Fibroblast of skin of right biceps (primary cell): Measurements from ENCODE around the gene MSH2.
"Not testable (repeated sequence)": the region's sequence is repeated elsewhere in the genome, so short reads cannot be mapped to it uniquely, and the experiment has no call there.

Experiments used
- DNase-seq: peaks from one replicate; pipeline ENCODE4 v3.0.0-alpha.2; 2013

Gene MSH2

DNA sequence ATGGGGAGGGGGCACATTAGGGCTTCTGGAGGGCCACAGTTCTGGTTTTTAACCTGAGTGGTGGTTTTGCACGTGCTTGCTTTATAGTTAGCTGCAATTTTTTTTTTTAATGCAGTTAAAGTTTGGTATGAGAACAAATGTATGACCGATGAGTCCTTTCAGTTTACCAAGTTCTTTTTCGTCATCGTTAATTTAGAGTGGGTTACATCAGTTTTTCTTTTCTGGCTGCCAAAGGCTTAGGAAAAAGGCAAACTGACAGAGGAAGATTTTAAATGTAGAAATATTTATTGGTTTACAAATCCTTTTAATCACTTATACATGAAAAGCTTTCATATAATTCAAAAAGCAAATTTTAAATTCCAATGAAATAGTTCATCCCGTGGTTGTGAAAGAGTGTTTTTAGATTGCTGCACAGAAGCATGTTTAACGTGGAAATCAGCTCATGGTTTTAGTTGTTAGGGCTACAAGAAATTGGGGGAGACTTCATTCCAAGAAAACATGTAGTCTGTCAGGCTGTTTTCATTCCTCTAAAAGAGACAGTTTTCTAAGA is 82.9 kb downstream of the MSH2 start:
- DNase-seq = peak; percentile 36

DNA sequence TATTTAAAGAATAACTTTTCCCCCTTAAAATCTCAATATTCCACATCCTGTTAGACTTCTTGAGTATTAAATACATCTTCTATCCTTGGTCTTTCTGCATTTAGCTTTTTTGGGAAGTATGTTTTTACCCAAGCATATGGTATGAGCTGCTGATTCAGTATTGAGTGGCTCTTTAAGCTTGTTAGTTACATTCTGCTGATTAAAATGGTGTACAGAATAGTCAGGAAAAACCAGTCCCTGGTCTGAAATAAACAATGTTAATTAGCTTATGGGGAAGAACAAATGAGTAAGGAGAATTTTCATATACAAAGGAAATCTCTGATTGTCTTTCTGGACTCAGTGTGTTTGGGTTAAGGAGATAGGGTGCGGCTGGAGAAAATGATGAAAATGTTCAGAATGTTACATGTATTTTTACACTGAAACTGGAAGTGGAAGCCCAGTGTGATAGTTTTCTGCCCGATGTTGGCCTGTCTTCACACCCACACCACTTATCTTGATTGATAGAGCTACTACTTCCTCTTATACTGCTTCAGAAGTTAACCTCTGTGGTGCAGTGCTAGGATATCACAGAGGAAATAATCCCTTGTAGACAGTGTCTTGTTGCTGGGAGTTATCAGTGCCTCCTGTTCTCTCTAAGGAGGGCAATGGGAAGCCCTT is 84.0 kb downstream of the MSH2 start:
- no peak for DNase-seq

DNA sequence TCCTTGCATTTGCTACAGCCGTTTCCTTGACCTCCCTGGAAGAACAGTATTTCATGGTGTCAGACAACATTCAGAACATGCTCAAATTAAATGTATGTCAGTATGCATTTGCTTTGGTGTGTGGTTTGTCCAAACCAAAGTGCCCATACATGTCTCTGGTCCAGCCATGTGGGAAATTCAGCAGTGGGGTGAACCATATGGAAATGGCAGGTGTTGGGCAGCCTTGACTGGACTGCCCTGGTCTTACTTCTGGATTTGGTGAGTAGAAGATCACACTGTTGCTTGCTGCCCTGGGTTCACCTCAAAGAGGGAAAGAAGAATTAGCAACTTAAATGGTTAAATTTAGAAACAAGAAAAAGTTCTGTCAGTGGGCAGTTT is 84.5 kb downstream of the MSH2 start:
- no peak for DNase-seq

DNA sequence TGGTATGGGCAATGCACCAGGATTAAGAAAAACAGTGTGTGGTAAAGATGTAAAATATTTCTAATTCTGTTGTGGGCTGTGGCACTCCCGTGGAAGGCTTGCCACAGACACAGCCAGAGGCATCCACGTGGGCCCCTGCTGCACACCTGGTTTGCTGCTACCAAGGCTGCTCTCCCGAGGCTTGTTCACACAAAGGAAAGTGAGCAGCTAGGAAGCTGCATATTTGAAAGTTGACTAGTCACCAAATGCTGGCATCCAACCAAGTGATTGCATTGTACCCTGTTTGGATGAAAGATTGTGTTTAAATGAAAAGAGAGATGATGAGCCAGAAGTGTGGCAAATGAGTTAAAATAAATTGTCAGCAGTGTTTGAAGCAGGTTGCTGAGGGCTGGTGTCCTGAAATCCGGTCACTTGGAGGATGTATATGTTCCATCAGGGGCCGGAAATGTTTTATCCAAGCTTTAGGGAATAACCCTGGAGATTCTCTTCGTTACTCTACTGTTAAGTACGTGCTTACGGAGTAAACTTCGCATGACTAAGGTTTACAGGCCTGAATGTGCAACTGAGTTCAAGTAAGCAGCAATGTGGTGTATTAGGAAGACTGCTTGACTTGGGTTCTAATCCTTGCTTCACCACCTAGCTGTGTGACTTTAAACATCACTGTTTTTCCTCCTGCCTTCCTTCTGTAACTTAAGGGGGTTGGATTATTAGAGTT is 86.1 kb downstream of the MSH2 start:
- DNase-seq = peak; percentile 88

DNA sequence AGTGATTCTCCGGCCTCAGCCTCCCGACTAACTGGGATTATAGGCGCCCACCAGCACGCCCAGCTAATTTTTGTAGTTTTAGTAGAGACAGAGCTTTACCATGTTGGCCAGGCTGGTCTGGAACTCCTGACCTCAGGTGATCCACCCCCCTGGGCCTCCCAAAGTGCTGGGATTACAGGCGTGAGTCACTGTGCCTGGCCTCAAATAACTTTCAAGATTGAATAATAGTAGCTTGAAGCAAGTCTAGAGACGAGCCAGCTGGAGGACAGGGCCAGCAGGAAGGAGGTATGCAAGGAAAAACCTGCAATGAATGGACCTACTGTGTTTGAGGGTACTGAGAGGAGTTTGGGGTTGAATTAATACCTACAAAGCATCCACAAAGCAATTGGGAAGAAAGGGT is 87.5 kb downstream of the MSH2 start:
- DNase-seq = peak; percentile 9

DNA sequence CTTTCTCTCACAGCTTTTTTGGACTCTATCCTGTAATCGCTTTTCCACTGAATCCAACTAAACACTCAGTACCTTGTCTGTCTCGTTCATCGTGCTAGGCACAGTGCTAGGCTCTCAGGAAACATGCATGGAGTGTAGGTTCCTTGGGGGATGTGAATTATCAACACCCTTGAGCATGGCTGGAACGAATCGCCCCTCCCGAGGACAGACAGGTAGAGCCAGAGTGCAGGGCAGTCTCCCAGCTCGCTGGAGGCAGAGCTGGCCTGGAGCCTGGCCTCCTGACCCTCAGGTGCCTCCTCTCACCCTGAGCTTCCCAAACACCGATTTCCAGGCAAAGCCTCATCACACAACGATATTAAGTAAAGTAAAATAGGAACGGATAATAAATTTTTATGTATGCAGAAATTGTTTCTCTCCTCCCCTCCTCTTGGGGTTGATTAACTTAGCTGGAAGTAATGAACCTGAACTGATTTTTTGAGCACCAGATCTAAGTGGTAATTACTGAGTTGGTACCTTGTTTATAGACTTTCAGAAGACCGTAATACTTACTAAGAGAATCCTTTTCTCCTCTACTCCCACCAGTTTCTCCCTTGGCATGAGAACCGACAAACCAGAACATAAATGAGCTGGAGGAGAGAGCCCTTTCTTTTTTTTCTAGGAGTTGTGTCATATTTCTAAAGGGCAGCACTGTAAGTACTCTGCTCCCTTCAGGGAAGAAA is 90.5 kb downstream of the MSH2 start:
- no peak for DNase-seq

DNA sequence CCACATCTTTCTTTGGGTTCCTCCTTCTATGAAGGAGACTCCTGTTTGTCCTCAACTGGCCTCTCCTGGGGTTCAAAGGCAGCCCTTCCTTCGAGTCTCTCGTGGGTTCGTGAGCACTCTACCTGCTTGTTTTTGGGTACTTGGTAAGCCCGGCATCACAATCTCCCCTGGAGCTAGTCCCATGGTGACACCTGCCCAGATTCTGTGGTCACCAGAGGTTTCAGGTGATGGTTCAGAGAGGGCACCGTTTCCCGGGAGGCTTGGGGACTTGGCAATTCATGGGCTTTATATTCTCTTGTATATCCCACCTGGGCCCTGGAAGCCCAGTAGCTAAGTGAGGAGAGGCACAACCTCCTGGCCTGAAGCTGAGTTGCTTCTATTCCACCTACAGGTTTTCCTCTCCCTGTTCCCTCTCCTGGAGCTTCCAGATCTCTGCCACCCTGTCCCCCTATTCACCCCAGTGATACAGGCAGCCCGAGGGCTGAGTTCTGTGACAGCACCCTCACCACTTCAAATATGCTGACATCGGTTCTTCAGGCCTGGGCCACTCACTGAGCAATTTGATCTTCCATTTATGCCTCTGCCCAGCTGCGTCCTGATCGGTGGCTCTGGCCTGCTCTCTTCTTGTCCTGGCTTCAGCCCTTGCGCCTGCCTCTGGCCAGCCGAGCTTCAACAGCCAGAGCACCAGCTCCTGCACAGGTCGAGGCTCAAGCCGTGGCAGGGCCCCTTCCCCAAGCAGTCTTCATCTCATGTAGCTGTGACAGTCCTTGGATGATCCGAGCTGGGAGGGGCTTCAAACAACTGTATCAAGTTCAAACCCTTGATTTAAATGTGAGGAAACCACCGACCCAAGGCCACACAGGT is 91.5 kb downstream of the MSH2 start:
- no peak for DNase-seq

DNA sequence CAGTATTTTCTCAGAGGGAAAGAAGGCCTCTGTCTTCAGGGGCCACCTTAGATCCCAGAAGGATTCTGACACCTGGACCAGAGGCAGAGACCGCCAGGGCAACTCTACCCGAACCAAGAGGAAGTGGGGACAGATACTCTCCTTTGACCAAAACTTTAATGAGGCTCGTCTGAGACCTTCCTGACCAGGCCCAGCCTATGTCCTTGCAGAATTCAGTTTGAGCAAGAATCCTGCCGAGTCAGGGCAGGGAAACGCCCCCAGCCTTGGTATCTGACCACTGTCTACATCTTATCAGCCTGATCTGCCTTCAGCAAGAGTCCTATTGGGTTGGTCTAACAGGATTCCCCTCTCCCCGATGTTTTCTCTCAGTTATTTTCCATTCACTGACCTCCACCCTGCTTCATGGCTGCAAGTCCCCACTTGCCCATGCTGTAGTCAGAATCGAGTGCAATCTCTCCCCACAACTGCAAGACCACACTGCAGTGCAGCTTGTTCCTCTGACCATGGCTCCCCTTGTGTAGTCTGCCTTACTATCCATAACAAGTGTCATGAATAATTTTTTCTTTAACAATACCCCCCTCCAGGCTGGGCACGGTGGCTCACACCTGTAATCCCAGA is 95.0 kb downstream of the MSH2 start:
- no peak for DNase-seq

DNA sequence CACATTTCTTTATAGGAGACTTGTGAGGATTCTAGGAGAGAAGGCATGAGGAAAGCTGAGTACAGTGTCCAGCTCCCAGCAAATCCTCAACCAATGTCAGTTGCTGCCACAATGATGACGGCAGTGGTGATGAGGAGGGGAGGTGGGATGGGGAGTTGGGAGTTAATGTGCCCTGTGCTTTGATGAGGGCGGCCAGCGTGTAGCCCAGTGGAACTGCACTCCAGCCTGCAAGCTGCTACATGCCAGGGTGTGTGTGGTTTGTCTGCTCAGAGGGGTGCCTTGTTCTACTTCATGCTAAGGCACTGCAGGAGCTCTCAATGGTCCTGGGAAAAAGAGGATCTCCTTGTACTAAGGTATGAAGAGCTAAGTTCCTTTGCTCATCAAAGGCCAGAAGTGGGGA is 96.1 kb downstream of the MSH2 start:
- DNase-seq = no peak

DNA sequence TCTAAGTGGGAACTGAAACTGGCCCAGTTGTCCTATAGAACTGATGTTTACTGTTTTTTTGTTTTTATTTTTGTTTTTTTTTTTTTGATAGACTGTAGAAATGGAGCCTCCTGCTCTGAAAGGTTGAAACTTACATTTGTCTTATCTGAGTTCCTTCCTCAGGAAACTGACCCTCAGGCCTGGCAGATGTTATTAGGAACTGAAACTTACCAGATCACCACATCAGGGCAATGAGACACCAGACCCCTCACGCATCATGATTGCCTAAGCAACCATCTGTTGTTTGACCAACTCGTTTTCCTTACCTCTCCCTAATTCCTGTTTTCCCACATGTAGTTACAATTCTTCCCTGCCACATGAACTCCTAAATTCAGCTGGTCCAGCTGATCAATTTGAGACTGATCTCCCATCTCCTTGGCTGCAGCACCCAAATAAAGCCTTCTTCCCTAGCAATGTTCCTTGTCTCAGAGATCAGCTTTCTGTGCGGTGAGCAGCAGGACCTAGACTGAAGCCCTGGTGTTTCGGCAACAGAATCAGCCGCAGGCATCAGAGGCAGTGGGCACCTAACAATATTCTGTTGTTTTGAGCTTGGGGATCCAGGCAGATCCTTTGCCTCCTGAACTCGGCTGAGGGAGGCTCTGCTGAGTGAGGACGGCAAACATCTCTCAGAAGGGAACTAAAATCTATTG is 96.8 kb downstream of the MSH2 start:
- DNase-seq = no peak

DNA sequence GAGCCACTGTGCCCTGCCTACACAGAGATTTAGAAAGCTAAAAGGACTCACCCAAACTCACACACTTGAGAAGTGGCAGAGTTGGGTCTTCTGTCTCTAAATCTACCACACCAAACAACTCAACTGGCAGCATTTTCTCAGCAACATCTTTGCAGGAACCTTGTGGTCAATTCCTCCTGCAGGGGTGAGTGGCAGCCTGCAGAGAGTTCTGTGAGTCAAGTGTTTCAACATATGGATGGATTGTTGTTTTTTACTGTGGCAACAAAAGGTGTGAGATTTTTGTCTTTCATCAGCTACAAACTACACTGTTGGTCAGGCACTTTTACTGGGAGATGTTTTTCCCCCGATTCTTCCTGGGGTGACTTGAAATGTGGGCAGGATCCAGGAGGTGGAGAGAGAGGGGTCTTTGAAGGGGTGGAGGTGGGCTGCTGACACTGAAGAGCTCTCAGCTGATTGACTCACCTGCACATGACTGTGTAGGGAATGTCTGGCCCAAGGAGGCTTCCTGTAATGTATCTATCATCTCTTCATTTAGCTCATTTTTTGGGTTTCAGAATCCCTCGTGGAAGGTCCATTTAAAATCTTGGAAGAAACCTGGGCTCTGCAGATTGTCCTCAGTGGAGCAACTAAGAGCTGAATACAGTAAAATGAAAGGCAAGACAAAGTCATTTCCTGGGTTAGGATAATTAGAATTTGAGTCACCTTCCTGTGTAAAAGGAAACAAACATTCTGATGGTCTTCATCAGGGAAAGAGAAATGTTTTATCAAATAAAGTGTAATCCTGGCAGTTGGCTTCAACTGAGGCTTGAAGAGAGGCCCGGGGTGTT is 98.6 kb downstream of the MSH2 start:
- DNase-seq = peak; percentile 63

DNA sequence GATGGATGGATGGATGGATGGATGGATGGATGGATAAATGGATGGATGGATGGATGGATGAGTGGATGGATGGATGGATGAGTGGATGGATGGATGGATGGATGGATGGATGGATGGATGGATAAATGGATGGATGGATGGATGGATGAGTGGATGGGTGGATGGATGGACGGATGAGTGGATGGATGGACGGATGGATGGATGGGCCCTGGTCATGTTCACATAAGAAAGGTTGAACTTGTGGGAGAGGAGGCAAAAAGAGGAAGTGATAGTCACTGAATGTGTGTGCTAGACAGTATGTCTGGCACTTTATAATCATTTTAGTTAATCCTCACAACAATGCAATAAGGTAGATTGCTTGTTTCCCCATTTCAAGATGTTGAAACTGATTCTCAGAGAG is 99.5 kb downstream of the MSH2 start:
- DNase-seq = not testable (repeated sequence)

DNA sequence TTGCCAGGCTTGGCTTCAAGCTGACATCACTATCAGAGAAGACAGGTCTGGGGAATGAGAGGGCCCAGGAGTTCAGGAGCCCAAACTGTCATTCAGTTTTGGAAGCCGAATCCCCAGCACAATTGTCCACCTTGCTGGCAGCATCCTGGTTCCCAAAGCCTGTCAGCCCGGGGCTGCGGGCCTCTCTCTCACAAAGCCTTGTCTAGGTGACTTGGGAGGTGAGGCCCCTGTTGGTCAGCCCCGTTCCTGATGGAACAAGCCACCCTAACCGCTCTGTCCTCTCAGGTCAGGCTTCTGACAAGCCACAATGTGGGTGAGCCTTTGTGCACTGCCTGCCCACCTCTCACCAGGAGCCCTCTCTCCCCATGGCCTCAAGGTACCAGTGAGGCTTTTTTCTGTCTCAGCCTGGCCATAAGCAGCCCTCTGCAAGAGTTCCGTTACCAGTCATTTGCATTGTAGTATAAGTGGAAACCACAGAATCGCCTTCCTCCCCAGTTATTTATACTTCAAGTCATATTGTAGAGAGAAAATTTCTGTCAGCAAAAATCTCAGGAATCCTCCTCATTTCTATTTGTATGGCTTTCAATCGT is 100.6 kb downstream of the MSH2 start:
- DNase-seq = no peak

DNA sequence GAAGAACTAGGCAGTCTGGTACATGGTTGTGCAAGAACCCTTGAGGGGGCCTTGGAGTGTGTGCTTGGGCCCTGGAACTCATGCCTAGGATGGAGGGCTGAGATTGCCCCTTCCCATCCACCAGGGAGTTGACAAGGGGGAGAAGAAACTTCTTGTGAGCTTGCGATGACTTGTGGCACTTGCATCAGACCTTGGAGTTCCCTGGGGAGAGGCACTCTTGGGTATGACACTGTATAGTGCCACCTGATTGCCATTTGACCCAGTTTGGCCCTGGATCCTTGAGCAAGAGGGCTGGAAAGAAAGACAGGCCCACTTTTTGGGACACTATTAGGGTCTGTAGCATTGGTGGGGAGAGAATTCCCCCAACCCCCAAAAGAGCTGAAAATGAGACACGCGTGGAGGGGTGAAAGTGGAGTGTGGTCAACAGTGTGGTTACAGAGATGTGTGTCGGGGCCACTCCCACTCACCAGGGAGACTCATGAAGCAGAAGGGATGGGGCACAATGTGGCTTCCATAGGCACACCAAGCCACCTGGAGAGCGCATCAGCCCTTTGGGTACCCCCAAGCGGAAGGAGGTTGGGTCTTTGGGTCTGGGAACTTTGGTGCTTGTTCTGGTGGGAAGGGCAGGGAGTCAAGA is 101.3 kb downstream of the MSH2 start:
- DNase-seq = no peak

DNA sequence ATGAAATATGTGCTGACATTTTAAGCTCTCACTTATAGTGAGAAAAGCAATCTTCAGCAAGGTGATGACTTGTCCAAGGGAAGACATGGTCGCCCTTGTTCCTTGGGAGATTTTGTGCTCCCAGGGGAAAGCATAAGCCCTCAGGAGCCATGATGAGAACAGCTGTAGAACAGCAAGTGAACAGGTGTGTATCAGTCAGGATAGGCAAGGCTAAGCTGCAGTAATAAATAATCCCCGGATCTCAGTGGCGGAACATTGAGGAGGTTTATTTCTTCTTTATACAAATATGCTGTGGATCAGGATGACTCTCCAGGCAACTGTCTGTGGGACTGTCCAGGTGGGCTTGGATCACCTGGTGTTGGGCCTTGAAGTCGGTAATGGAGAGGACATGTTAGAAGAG is 103.1 kb downstream of the MSH2 start:
- no peak for DNase-seq

DNA sequence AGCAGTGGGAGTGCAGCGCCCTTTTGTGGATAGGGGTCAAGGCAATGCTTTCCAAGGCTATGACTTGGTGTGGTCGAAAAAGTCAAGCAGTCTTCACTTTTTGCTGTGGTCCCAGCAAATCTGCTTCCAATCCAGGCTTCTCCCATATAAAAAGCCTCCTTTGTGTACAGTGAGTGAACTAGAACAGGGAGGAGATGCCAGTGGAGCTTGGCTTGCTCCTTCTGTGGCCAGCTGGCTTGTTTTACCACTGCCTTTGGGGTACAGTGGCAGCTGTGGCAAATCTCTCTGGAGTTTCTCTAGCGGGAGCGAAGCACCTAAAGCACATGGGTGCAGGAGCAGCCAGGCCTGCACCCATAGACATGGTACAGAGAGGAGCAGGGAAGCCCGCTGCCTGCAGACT is 103.5 kb downstream of the MSH2 start:
- DNase-seq = no peak

DNA sequence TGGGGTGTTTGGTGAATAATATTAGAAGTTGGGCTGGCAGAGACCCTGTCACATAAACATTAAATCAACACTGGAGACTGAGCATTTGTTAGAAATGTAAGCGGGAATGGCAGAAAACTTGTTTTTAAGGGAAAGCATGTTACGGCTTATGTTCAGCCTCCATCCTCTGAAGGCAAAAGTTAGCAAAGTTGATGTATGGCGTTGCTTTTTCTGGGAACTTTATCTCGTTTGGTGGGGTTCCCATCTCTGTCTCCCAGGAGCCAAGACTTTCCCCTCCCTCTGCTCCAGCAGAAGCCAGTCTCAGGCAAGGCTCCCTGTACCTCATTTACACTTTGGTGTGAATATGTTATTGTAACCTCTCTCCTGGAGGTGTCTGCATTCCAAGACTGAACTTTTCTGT is 105.1 kb downstream of the MSH2 start:
- DNase-seq = no peak

DNA sequence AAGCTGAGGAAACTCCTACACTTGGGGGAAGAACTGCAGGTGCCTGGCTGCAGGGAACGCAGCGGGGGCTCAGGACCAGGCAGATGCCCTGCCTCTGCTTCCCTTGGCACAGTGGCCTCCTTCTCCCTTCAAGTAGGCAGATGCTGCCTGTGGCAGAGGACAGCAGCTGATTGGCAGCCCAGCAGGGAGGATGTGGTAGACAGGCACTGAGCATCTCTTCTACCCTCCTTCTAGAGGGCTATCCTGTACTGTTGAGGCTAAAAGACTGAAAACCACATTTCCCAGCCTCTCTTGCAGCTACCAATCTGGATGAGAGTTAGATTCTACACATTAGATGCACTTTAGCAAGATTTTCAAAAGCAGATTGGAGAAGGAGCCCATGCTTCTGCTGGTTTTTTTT is 105.7 kb downstream of the MSH2 start:
- no peak for DNase-seq

DNA sequence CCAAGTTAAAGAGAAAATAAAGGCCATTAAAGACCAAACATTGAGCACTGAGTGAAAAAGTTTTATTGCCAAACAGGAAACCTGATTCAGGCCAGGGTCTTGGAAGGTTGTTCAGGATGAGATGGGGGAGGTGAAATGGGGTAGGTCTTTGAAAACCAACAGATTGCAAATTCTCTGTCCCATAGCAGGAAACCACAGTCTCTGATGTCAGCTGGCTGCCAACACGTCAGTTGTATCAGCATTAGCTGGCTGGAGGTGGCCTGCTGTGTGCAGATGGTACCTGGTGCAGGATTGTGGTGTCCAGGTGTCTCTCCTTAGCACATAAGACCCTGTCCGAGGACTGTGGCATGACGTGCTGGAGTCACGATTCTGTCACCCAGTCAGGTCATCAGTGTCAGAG is 106.3 kb downstream of the MSH2 start:
- DNase-seq = peak; percentile 25

DNA sequence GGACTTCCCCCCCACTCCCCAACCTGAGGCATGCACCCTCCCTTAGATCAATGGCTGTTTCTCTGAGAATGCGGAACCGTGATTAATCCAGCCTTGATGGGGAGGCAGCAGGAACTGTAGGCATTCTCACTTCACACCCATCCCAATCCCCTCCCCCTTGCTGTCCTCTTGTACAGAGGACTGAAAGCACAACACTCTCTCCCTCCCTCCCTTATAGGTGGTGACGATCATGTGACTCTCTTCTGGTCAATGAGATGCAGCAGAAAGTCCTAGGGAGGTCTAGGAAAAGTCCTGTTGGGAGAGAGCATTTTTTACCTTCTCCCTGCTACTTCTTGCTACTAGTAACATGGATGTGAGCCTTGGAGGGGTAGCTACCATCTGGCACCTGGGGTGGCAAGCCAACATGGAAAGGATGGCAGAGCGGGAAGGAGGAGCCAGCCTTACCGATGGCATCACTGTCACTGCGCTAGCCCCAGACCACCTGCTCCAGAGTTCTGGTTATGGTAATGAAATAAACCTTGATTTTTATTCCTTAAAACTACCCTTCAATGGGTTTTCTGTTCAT is 106.9 kb downstream of the MSH2 start:
- no peak for DNase-seq
